Measurements from ENCODE around the gene ABCC4.
A peak's percentile ranks its signal among the peaks of the same experiment; 100 is the strongest.

The ABCC4 gene, protein sequence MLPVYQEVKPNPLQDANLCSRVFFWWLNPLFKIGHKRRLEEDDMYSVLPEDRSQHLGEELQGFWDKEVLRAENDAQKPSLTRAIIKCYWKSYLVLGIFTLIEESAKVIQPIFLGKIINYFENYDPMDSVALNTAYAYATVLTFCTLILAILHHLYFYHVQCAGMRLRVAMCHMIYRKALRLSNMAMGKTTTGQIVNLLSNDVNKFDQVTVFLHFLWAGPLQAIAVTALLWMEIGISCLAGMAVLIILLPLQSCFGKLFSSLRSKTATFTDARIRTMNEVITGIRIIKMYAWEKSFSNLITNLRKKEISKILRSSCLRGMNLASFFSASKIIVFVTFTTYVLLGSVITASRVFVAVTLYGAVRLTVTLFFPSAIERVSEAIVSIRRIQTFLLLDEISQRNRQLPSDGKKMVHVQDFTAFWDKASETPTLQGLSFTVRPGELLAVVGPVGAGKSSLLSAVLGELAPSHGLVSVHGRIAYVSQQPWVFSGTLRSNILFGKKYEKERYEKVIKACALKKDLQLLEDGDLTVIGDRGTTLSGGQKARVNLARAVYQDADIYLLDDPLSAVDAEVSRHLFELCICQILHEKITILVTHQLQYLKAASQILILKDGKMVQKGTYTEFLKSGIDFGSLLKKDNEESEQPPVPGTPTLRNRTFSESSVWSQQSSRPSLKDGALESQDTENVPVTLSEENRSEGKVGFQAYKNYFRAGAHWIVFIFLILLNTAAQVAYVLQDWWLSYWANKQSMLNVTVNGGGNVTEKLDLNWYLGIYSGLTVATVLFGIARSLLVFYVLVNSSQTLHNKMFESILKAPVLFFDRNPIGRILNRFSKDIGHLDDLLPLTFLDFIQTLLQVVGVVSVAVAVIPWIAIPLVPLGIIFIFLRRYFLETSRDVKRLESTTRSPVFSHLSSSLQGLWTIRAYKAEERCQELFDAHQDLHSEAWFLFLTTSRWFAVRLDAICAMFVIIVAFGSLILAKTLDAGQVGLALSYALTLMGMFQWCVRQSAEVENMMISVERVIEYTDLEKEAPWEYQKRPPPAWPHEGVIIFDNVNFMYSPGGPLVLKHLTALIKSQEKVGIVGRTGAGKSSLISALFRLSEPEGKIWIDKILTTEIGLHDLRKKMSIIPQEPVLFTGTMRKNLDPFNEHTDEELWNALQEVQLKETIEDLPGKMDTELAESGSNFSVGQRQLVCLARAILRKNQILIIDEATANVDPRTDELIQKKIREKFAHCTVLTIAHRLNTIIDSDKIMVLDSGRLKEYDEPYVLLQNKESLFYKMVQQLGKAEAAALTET (N-terminal part only)

DNA sequence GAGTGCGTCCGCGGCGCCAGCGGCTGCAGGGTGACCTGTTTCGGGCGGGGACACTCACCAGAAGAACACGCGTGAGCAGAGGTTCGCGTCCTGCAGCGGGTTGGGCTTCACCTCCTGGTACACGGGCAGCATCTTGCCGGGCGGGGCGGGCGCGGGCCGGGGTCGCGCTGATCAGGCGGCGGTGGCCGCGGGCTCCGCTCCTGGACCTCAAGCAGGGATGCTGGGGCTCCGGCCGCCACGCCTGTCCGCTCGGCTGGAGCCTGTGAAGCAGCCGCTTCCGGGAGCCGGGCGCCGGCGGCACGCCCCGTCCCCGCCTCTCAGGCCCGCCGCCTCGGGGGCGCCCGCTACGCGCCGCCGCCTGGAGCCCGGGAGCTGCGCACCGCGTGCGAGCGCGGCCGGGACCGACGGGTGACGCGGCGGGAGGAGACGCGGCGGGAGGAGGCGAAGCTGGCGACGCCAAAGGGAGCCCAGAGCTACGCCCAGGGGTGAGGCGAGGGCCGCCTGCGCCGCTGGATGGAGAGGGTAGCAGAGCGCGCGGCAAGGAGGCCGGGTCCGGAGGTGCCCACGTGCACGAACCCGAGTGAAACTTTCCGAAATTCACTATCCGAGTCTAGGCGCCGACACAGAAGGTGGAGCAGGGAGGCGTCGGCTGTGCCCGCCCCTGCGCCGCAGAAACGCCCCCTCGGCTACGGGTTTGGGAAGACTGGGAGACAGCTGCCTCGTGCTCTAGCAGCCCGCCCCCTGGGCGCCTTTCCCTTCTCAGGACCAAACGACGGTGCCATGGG, at the start of gene ABCC4:
ABCC4 (minus strand) TSS at position 269 of the 785 bp plus-strand sequence; CDS start at position 132, 137 bp downstream.
- peak; percentile 58 for DNase-seq (ENCODE audit: low read depth)

DNA sequence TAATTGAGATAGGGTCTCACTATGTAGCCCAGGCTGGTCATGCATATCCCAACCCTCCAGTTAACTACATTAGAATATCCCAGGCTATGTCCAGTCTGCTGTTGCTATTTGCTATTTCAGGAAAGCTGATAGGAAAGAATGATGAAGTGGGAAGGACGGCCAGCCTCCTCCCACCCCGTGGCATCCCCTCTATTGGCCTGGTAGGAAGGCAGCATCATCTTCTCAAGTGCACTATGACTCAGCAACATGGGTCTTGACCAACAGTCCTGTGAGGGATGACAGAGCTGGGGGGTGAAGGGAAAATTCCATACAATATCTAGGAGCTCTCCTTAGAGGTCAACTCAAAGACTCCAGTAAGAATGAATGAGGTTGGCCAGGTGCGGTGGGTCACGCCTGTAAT, 48.0 kb upstream of the ABCC4 start:
- DNase-seq (ENCODE audit: low read depth) = no peak

- no peak for DNase-seq (ENCODE audit: low read depth)
These were observed 42.7 kb upstream of the ABCC4 start for GRCh38 chr13:95343944-95344343.

DNA sequence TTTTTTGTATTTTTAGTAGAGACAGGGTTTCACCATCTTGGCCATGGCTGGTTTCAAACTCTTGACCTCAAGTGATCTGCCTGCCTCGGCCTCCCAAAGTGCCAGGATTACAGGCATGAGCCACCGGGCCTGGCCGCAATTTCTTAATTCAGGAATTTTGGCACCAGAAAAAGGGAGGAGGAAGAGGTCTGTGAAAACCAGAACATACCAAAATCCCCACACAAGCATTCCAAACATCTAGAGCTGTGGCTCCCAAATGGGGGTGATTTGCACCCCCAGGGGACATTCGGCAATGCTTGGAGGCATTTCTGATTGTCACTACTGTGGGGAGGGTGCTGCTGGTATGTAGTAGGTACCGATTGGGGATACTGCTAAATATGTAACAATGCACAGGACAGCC, 40.2 kb upstream of the ABCC4 start:
- DNase-seq (ENCODE audit: low read depth) = no peak

DNA sequence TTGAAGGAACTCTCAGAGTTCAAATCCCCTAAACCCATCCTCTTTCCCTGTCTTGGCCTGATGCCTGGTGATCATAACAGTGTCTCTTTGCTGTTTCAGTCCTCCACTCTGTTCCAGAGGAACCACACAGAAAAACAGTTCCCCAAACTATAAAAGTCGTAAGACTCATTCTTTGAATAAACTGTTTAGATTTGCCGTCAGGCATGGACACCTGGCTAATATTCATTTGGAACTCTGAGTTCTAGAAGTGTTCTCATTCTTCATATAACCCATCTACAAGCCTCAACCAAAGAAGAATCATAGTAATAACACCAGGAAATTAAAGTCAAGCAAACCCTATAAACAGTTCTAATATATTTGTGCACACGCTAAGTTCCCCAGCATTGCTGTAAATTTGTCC, 37.7 kb upstream of the ABCC4 start:
- DNase-seq (ENCODE audit: low read depth) = no peak

DNA sequence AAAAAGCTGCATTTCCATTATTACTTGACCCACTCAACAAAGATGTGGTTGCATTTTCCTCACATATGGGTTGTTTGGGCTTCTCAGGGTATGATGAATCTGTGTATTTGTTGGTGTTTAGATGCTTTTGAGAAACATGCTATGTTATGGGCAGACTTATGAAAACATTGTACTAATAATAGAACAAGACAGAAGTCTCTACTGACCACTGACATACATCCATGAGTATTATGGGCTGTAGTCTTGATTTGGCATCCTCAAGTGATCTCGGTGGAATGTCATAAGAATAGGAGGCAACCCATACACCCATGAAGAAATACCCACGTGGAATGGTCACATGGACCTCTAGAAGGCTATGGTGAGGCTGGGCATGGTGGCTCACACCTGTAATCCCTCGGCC, 36.3 kb upstream of the ABCC4 start:
- DNase-seq (ENCODE audit: low read depth) = no peak

- DNase-seq (ENCODE audit: low read depth) = no peak
These were observed 34.4 kb upstream of the ABCC4 start for GRCh38 chr13:95335667-95336066.

DNA sequence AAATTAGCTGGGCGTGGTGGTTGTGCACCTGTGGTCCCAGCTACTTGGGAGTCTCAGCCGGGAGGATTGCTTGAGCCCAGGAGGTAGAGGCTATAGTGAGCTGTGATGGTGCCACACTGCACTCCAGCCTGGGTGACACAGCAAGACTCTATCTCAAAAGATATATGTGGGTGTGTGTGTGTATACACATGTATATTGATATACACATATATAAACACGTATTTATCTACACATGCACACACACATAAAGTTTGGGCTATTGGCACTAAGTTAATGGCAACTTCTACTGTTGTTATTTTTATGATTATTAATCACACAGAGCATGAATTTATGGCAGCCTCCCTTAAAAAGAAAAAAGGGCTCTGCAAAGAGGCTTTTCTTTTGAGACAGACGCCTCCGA, 27.1 kb upstream of the ABCC4 start:
- no peak for DNase-seq (ENCODE audit: low read depth)

DNA sequence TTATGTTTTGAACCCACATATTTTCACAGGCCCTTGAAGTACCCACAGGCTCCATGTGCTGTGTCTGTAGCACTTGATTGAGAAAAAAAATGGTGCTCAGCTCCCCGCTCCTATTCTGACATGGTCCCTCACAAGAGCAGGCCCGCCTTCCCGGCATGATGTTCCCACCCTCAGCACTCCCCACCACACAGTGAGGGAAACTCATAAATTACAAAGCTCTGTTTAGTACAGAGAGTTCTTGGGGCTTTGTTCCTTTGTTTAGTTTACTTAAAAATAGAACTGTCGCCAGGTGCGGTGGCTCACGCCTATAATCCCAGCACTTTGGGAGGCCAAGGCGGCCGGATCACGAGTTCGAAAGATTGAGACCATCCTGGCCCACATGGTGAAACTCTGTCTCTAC, 25.9 kb upstream of the ABCC4 start:
- no peak for DNase-seq (ENCODE audit: low read depth)

GRCh38 chr13:95326695-95327094, 25.4 kb upstream of the ABCC4 start:
- no peak for DNase-seq (ENCODE audit: low read depth)

DNA sequence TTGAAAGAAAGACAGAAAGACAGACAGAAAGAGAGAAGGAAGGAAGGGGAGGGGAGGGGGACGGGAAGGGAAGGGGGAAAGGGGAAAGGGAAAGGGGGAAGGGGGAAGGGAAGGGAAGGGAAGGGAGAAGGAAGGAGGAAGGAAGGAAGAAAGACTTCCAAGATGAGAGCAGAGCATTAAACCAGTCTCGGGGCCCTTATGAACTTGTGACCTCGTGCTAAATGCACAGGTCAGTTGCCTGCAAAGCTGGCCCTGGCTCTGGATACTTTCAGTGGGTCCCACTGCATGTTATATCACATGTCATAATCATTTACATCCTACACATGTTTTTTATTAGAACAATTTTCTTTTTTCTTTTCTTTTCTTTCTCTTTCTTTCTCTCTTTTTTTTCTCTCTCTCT, 24.2 kb upstream of the ABCC4 start:
- DNase-seq (ENCODE audit: low read depth) = no peak

- no peak for DNase-seq (ENCODE audit: low read depth)
These were observed 22.8 kb upstream of the ABCC4 start for GRCh38 chr13:95323930-95324662.

GRCh38 chr13:95319551-95320274, 18.5 kb upstream of the ABCC4 start:
- DNase-seq (ENCODE audit: low read depth) = no peak

- no peak for DNase-seq (ENCODE audit: low read depth)
These were observed 16.1 kb upstream of the ABCC4 start for GRCh38 chr13:95317039-95317989.

DNA sequence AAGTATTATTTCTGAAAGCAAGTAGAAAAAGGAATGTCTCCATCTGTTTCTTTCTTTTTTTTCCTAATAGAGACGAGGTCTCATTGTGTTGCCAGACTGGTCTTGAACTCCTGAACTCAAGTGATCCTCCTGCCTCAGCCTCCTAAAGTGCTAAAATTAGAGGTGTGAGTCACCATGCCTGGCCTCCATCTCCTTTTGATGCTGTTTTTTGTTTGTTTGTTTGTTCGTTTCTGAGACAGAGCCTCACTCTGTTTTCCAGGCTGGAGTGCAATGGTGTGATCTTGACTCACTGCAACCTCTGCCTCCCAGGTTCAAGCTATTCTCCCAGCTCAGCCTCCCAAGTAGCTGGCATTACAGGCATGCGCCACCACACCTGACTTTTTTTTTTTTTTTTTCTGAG, 14.5 kb upstream of the ABCC4 start:
- DNase-seq (ENCODE audit: low read depth) = no peak

- DNase-seq (ENCODE audit: low read depth) = no peak
These were observed 6.3 kb upstream of the ABCC4 start for GRCh38 chr13:95307507-95307906.

DNA sequence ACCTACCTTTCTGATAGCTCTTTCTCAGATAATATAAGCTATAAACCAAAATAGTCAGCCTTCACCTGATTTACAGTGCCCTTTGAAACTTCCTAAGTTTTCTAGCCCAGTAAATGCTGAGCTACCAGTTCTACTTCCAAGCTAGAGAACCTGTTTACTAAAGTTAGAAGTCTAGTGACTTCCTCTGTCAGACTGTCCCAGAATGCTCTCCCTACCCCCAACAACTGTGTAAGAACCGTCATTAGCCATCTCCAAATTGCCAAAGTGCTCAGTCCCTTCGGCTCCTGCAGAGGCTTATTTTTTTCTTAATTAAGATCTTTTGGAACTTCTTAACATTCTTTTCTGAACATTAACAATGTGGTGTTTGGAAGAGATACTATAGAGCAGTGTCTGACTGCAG, 3.2 kb upstream of the ABCC4 start:
- no peak for DNase-seq (ENCODE audit: low read depth)

- peak; percentile 16 for DNase-seq (ENCODE audit: low read depth)
These were observed 730 bp upstream of the ABCC4 start for GRCh38 chr13:95301968-95302393.

DNA sequence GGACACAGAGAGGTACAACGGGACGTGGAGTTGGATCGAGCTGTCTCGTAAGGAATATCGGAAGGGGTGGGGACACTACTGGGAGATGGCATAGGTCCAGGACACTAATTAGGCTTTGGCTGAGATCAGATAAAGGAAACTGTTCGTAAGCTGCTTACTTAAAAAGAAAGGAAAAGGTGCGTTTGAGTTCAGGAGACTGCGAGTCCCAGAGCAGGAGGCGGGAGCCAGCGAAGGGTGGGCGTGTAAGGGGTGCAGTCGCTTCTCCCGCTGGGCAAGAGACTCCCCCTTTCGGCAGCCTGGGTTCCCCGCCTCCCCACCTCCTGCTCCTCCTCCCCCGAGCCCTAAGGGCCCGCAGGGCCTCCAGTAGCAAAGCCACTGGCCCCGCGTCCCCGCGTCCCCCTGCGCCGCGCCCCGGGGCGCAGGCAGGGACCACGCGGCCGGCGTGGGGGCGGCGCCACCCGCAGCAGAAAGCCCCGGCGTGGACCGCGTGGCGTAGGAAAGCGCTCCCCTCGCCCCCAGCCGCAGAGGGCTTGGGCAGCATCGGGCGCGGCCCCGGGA, 547 bp downstream of the ABCC4 start:
- peak; percentile 28 for DNase-seq (ENCODE audit: low read depth)
